HPDE6-E6E7 (cell line): ENCODE measurements around the gene PLSCR4.
A peak's percentile ranks its signal among the peaks of the same experiment; 100 is the strongest.

Source experiments
- DNase-seq: peaks from one replicate; pipeline ENCODE4 v3.0.0; 2011; ENCODE audit warnings: missing footprints; ENCODE audit errors: extremely low spot score

The PLSCR4 gene

DNA sequence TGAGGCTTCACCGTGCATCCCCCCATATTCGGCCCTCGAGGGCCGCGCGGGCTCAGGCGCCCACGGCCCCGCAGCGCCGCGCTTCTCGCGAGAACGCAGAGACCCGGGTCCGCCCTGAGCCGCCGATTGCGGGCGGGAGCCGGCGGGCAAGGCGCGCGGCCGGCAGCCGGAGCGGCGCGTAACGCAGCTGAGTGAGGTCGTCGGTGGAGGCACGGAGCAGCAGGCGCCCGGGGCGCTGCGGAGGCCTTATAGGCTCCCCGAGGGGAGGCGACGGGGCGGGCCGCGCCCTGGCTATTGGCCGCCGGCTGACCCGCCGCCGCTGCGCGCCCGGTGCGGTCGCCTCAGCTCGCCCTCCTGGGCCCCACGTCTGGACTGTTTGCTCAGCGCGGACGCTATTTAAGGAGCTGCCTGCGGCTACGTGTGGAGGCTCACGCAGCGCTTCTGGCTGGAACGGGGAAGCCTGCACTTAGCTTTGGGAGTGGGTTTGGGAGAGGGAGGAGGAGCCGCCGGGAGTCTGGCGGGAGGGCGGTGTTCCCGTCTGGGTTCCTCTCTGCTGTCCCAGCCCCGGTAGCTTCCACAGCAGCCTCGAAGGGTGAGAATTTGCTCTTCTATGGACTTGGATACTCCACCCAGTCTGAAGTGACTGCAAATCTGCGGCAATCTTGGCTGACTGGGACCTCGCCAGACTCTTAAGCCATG lies 89.8 kb downstream of the PLSCR4 start, which contains the start of gene PLOD2:
Gene PLOD2 (minus strand): TSS at position 221 of the 699 bp plus-strand sequence. CDS start 195 bp downstream, at position 26.
- peak; percentile 58 for DNase-seq

GRCh38 chr3:146160321-146160963 lies 90.5 kb downstream of the PLSCR4 start:
- DNase-seq: peak; percentile 36

DNA sequence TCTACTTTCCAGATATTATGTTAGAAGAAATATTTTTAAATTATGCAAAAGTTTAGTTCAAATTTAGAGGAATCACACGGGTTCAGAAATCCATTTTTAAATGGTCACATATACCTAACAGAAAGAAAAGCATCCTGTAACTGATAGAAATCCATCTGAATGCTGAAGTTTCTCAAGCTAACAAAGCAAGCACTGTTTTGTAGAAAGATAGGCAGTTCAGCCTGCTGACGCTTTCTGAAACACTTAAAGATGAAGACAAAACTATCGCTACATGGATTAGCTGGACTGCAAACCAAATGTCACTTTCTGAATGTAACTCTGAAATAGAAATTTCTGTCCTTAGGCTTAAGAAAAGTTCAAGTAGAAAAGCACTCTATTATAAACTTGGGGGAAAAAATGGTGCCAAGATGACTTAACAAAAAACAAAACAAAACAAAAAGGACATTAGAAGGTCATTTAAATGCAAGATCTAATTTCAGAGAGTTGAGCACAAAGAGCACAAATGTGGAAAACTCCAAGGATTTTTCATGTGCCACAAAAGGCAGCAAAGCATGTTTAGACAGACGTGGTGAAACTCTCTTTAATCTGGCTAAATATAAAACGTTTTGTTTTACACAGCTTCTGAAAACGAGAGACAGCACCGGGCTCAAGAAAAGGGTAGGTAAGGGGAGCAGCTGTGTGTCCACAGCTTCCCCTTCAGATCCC lies 91.1 kb downstream of the PLSCR4 start:
- DNase-seq: no peak

DNA sequence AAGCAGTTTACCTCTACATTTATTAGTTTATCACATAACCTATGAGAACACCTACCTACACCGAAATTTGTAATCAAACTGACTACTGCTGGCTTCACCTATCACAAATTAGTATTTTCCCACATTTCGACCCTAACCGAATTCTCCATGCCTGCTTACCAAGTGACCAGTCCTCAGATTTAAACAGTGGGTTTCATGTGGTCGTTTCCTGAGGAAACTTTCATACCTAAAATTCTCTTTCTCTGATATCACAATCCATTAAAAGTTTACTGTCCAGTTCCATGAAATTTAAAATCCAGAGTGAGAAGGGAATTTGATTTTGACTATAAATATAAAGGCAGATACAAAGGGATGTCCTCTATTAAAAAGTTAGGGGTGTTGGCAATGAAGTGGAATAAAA lies 91.9 kb downstream of the PLSCR4 start:
- DNase-seq: no peak

DNA sequence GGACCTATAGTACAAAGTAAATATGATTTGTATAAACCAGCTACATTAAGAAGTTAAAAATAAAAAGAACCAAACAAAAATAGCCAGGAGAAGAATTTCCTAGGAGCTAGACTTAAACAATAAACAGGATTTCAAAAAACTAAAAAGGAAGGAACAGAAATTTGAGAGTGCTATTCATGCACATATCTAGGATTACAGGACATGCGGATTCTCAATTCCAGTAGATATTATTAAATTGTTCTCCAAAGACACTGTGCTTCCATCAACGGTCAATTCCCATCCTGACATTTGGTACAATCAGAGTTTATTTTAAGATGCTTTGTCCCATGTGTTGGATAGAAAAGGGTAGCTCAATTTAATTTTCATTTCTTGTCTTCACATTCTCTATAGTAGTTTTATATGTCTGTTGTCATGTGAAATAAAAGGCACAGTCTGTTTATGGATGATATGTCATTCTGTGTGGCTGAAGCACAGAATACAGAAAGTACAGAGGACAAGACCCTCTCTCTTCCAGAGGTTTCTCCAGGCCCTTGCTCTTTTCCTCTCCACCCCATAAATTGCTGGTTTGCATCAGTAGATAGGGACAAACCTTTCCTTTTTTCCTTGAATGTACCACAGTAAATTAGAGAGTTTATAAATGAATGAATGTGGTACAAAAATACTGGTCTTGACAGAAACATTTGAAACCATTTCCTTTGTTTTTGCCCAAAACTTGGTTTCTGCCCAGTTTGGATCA lies 93.4 kb downstream of the PLSCR4 start:
- DNase-seq: no peak

DNA sequence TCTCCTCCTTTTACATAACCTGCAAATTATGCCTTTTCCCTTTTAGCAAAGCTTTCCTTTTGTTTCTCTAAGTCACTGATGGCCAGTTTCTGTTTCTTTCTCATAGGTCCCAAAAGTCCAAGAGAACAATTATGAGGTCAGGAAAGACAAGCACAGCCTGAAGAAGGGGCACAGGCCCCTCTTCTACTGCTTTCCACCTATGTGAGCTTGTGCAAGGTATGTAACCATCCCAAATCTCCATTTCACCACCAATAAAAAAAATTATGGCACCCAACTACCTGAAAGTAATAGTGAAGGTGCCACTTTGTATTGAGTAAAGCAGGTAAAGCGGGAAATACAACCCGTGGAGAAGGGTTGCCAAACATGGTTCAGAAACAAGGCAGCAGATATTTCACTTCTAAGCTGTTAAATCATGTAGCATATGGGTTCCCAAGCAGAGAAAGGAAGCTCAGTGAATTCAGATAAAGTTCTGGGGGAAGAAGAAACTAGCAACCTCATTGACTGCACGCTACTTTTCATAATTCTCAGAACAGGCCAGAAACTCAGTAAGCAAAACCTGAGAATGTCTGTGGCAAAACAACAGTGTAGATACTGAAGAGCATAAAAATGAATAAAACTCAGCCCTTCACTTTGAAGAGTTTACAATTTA lies 94.1 kb downstream of the PLSCR4 start:
- DNase-seq: no peak

GRCh38 chr3:146156095-146156494 lies 94.8 kb downstream of the PLSCR4 start:
- no peak for DNase-seq

DNA sequence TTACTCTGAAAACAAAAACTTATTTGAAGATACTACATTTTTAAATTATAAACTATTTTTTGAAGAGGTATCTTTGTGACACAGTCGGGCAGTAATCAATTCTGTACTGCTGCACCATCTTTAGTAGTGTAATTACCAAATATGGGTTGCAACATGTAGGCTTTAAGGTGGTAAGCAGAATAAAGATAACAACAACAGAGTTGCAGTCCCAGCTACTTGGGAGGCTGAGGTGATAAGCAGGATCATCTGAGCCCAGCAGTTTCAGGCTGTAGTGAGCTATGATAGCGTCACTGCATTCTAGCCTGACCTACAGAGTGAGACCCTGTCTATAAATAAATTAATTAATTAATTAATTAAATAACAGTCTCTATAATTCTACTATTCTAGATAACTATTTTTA lies 95.9 kb downstream of the PLSCR4 start:
- DNase-seq: no peak

DNA sequence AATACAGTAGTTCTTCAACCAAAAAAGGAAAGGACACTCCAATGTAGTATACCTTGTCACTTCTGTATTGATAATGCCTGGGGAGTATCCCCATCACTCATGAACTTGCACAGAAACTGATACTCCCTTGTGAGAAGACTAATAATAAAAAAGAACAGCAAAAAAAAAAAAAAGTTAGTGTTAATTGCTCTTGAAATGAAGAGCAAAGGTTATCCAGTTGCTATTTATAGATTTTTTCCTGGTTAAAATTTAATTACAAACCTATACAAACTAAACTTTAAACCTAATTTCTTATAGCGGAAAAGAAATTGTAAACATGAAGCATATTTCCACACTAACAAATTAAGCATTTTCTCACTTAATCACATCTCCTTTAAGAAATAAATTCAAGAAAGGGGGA lies 96.6 kb downstream of the PLSCR4 start:
- no peak for DNase-seq

GRCh38 chr3:146153429-146153828 lies 97.5 kb downstream of the PLSCR4 start:
- no peak for DNase-seq

DNA sequence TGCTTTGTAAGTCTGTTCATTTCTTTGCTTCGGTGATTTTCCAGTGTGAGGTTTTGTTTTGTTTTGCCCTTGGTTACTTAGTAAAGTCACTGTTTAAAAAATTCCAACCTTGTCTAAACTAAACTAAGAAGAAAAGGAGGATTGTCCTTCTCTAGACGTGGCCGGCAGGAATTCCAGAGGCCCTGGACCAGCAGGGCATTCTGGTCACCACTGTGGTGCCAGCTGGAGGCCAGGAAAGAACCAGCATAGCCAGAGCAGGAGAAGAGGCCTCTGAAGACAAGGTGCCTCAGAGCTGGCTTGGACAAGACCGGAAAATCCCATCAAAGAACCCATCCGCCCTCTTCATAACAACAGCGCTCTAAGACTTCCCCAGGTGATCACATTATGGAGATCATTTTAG lies 98.1 kb downstream of the PLSCR4 start:
- DNase-seq: no peak

- no peak for DNase-seq
Observed at GRCh38 chr3:146148468-146148931, 102.4 kb downstream of the PLSCR4 start.

DNA sequence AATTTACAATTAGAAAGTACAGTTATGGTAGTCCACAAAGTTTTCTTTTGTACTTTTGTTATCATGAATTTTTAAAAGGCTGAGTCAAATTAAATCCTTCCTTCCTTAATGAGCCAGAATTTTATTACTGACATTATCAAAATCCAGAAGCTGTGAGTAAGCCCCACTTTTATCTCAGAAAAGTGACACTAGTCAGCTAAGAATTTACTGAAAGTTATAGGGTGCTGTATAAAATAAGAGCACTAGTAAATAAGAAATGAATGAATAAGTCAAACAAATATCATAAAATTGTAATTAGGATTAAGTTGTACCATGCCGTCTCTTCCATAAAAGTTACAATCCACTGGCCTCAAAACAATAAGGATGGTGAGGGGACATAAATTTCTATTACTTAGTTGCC lies 105.3 kb downstream of the PLSCR4 start:
- DNase-seq: no peak

DNA sequence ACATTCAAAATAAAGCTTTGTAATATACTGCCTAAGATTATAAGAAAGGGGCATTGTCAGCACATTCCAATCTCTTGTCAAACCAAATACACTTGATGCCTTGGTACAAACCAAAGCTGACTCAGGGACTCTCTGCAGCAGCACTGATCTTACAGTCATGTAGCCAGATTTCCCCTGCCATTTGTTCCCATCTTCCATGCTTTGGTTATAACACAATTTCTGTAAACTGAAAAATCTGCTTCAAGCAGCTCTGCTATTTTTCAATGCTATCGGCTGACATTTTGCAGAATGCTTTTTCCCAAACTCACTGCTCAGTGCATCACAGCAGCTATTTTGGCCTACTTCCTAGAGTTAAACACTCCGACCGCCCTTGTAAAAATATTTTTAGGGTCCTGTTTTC lies 108.1 kb downstream of the PLSCR4 start:
- no peak for DNase-seq
